Osteocyte (in vitro differentiated cells): ENCODE results near the gene CCDC80. TPM values are rescaled to one million over a fixed set of nuclear protein-coding genes. Genes with fewer than 3 reads are reported as not detected.

Experiments
- DNase-seq: peaks from one replicate; pipeline ENCODE4 v3.0.0; 2021; ENCODE audit warnings: mixed read lengths; ENCODE audit not compliant: unreplicated experiment; ENCODE audit errors: extremely low spot score
- H3K27ac Mint-ChIP-seq: one replicate; pipeline ENCODE4 v1.8.0; 2021; ENCODE audit warnings: mild to moderate bottlenecking, mixed read lengths; ENCODE audit not compliant: unreplicated experiment
- H3K27me3 Mint-ChIP-seq: one replicate; pipeline ENCODE4 v1.8.0; 2021; ENCODE audit warnings: mixed read lengths; ENCODE audit not compliant: unreplicated experiment
- H3K36me3 Mint-ChIP-seq: one replicate; pipeline ENCODE4 v1.8.0; 2021; ENCODE audit warnings: mixed read lengths; ENCODE audit not compliant: unreplicated experiment
- H3K4me1 Mint-ChIP-seq: one replicate; pipeline ENCODE4 v1.8.0; 2021; ENCODE audit warnings: mixed read lengths; ENCODE audit not compliant: unreplicated experiment
- H3K4me3 Mint-ChIP-seq: one replicate; pipeline ENCODE4 v1.8.0; 2021; ENCODE audit warnings: mild to moderate bottlenecking, moderate library complexity, mixed read lengths; ENCODE audit not compliant: unreplicated experiment
- H3K9me3 Mint-ChIP-seq: one replicate; pipeline ENCODE4 v1.8.0; 2021; ENCODE audit warnings: mixed read lengths; ENCODE audit not compliant: unreplicated experiment
- CTCF ChIP-seq: fragments of 200-600 bp; sonication (generic); IDR thresholded peaks from 2 replicates; pipeline ENCODE4 v1.5.0; 2021; ENCODE audit warnings: antibody characterized with exemption, mild to moderate bottlenecking, moderate library complexity
- total RNA-seq: library from RNA; stranded (reverse); gene quantifications from 2 replicates; pipeline ENCODE4 v1.2.1, GENCODE V29; 2021

The CCDC80 gene
- total RNA-seq, 1 donor from 2014 or later: 1,760 TPM

- Mint-ChIP-seq H3K4me3 (peak overlapping the region; percentile 2), H3K9me3 (no peaks in the 10 kb centered on the region), H3K36me3 (no peaks in the 10 kb centered on the region), H3K27ac (peak overlapping the region; percentile 88), H3K27me3 (no peaks in the 10 kb centered on the region), H3K4me1 (peaks cover 59% of the 10 kb centered on the region)
- DNase-seq: no peak
- no peak for TF ChIP-seq CTCF
Measured at GRCh38 chr3:112646623-112647022, 5.7 kb upstream of the CCDC80 start.

- no peak for DNase-seq
- Mint-ChIP-seq H3K36me3 (no peaks in the 10 kb centered on the region), H3K27ac (peak overlapping the region; percentile 29), H3K27me3 (no peaks in the 10 kb centered on the region), H3K4me3 (no peak overlapping the region), H3K4me1 (peaks cover 40% of the 10 kb centered on the region), H3K9me3 (no peaks in the 10 kb centered on the region)
- no peak for TF ChIP-seq CTCF
Measured at GRCh38 chr3:112644453-112644852, 3.5 kb upstream of the CCDC80 start.

- TF ChIP-seq CTCF: no peak
- Mint-ChIP-seq H3K27ac (peak overlapping the region; percentile 29), H3K4me1 (peaks cover 33% of the 10 kb centered on the region), H3K9me3 (no peaks in the 10 kb centered on the region), H3K27me3 (no peaks in the 10 kb centered on the region), H3K4me3 (no peak overlapping the region), H3K36me3 (no peaks in the 10 kb centered on the region)
- no peak for DNase-seq
Measured at GRCh38 chr3:112643621-112644240, 2.8 kb upstream of the CCDC80 start.

GRCh38 chr3:112642912-112643506, 2.1 kb upstream of the CCDC80 start:
- Mint-ChIP-seq H3K27me3 (no peaks in the 10 kb centered on the region), H3K4me1 (peaks cover 28% of the 10 kb centered on the region), H3K36me3 (no peaks in the 10 kb centered on the region), H3K4me3 (peak overlapping the region; percentile 39), H3K9me3 (no peaks in the 10 kb centered on the region), H3K27ac (no peak overlapping the region)
- DNase-seq: peak; percentile 92
- TF ChIP-seq CTCF: peak; percentile 96

- no peaks in the 10 kb centered on the region for H3K9me3 Mint-ChIP-seq
- no peaks in the 10 kb centered on the region for H3K27me3 Mint-ChIP-seq
- no peak for DNase-seq
- H3K36me3 Mint-ChIP-seq: peaks cover 17% of the 10 kb centered on the region
- peaks cover 14% of the 10 kb centered on the region for H3K4me1 Mint-ChIP-seq
- no peak for TF ChIP-seq CTCF
- no peak overlapping the region for H3K4me3 Mint-ChIP-seq
- no peak overlapping the region for H3K27ac Mint-ChIP-seq
Measured at GRCh38 chr3:112640276-112640929, 540 bp downstream of the CCDC80 start.
